ENCODE data around the gene SCAPER.

GRCh38 chr15:76799760-76800159 is 105.4 kb downstream of the SCAPER start:
- no peak for TF ChIP-seq CTCF (IDR thresholded peaks at IDR 0.05)
- TF ChIP-seq POLR2AphosphoS5 (IDR thresholded peaks at IDR 0.05), result no peak
- TF ChIP-seq POLR2A (IDR thresholded peaks at IDR 0.05; ENCODE audit: low read depth), result no peak

All from esophagus muscularis mucosa (tissue), 3 donors.